HG03064 (cell line): Measurements from ENCODE around the gene PLAAT2.

ENCODE experiments used
- ATAC-seq: cut with Tn5 transposase; IDR thresholded peaks from one replicate; pipeline ENCODE4 v1.9.1; 2021; ENCODE audit warnings: low read depth; ENCODE audit not compliant: unreplicated experiment

The PLAAT2 gene

DNA sequence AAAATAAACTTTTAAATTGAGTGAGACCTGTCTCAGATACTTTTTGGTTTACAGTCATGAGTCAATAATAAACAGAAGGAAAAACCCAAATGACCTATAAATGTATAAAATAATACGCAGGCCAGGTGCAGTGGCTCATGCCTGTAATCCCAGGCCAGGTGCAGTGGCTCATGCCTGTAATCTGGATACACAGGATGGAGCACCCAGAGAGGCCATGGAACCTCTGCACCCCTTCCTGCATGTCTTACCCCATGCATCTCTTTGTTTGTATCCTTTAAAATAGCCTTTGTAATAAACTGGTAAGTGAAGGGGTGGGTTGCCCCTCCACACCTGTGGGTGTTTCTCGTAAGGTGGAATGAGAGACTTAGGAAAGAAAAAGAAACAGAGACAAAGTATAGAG is 35.5 kb downstream of the PLAAT2 start:
- no peak for ATAC-seq

DNA sequence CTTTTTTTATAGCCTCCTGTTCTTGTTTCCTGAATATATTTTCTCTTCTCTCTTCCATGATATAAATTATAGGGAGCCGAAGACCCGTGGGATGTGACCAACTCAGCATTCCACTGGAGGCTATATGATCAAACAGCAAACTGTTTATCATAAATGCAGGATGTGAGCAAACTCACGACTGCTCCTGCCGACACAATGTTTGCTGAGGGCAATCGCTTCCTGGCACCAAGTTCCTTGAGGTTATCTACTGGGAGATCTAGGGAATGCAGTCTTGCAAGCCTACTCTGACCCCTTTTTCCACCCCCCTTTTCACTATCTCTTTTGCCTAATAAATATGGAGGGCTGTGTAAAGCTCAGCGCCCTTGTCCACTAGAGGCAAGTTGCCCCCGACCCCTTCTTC is 40.0 kb downstream of the PLAAT2 start:
- ATAC-seq = no peak

GRCh38 chr11:63521896-63522295 is 41.3 kb downstream of the PLAAT2 start:
- ATAC-seq = no peak

- ATAC-seq = no peak
Observed at GRCh38 chr11:63520606-63521170, 42.5 kb downstream of the PLAAT2 start.

DNA sequence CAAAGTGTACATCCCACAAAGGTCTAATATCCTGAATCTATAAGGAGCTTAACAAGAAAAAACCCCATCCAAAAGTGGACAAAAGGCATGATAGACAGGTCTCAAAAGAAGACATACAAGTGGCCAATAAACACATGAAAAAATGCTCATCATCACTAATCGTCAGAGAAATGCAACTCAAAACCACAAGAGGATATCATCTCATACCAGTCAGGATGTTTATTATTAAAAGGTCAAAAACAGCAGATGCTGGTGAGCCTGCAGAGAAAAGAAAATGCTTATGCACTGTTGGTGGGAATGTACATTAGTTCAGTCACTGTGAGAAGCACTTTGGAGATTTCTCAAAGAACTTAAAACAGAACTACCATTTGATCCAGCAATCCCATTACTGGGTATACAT is 44.6 kb downstream of the PLAAT2 start:
- ATAC-seq = no peak

DNA sequence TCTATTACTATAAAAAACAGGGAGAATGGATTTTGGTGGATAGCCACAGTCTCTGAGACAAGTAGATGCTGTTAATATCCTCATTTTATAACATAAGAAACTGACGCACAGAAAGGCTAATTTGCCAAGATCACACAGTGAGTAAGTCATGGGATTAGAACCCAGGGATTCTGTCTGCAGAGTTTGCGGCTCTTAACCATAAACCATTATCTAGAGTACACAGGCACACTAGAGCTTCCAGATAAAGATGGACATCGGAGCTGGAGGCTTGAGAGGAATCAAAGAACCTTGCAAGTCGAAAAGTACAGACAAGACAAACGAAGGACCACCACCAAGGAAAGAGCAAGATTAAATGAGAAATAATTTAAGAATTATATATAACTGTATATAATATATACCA is 46.0 kb downstream of the PLAAT2 start:
- no peak for ATAC-seq

- ATAC-seq = no peak
Observed at GRCh38 chr11:63516109-63516508, 47.1 kb downstream of the PLAAT2 start.

DNA sequence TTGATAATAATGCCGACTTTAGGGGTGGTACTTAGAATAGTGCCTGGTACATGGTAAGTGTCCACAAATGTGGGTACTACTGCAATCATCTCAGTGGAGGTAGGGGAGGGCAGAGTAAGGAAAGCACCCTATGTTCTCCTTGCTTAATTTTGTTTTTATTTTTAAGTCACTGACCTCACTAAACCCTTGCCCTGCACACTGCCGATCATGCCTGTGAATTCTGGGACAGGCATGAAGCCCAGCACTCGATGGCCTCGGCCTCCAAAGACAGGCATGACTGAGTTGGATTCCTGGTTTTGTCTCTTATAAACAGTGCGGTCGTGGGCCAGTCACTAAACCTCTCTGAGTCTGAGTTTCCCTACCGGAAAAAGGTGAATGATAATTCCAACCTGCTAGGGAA is 50.4 kb downstream of the PLAAT2 start:
- no peak for ATAC-seq

- ATAC-seq = no peak
Observed at GRCh38 chr11:63511048-63511748, 52.0 kb downstream of the PLAAT2 start.

GRCh38 chr11:63510360-63511047 is 52.7 kb downstream of the PLAAT2 start:
- no peak for ATAC-seq

DNA sequence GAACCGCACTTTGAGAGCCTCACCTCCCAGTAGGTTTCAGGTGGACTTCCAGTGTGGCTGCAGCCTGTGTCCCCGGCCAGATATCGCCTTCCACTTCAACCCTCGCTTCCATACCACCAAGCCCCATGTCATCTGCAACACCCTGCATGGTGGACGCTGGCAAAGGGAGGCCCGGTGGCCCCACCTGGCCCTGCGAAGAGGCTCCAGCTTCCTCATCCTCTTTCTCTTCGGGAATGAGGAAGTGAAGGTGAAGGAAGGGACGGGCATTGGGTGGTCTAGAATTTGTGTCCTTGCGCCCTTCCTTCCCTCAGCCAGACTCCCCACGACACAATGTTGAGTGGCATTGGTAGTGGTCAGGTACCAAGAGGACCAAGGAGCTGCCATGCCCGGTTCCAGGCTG is 54.4 kb downstream of the PLAAT2 start:
- no peak for ATAC-seq

- no peak for ATAC-seq
Observed at GRCh38 chr11:63508009-63508408, 55.2 kb downstream of the PLAAT2 start.

DNA sequence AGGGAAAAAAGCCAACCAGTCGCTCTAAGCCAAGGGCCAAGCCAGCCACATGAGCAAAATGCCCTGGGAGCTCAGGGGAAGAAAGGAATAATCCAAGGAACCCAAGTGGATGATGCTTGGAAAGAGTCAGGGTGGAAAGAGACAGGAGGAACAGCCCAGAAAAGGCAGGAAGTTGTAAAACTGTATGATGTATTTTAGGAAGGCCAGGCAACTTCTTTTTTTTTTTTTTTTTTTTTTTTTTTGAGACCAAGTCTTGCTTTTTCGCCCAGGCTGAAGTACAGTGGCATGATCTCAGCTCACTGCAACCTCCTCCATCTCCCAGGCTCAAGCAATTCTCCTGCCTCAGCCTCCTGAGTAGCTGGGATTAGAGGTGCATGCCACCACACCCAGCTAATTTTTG is 55.7 kb downstream of the PLAAT2 start:
- no peak for ATAC-seq

GRCh38 chr11:63506876-63507275 is 56.3 kb downstream of the PLAAT2 start:
- no peak for ATAC-seq

DNA sequence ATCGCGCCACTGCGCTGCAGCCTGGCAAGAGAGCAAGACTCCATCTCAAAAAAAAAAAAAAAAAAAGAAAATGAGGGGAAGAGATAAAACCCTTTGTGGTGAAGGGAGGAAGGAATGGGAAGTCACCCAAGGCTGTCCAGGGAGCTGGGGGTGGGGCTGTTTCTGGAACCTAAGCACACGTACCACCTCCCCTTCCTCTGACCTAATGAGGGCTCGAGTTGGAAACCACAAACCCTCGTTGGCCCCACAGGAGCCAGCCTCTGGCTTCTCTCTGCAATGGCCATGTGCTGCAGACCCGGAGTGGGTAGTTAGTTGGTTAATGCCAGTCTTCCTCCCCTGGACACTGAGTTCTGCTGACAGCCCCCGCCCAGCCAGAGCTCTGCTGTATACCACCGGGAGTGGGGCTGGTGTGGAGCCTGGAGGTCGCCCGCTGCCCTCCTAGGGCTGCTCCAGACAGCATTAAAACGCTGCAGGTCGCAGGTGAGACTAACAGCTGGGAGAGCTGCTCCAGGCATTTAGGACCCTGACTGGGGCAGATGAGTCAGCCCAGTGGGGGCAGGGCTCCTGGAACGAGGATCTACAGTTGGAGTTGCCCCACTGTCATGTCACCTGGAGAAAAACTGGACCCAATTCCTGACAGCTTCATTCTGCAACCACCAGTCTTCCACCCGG is 57.2 kb downstream of the PLAAT2 start, which contains the start of gene LGALS12:
Gene LGALS12, plus strand, starts transcription at position 228 of the 672 bp plus-strand sequence. Its CDS starts 375 bp downstream, at position 603.
- no peak for ATAC-seq

GRCh38 chr11:63504933-63505586 is 58.1 kb downstream of the PLAAT2 start:
- ATAC-seq = no peak

DNA sequence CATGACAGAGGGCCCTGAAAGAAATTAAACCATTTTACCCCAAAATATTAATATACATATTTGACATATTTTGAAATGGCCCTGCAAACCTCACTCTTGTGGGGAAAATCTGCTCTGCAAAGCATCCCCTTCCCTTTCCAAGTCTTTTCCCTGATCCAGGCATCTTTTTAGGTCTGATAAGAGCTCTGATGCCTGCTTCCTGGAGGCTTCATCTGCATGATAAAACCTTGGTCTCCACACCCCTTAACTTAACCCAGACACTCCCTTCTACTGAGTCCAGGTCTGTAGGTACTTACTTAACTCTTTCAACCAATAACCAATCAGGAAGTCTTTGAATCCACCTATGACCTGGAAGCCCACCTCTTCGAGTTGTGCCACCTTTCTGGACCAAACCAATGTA is 59.1 kb downstream of the PLAAT2 start:
- no peak for ATAC-seq

- ATAC-seq = no peak
Observed at GRCh38 chr11:63503492-63503891, 59.7 kb downstream of the PLAAT2 start.
